Inflammatory macrophage treated with lipopolysaccharide for 4 hours (primary cell): ENCODE data around the gene ZBTB44.
A peak's percentile ranks its signal among the peaks of the same experiment; 100 is the strongest.
"Not testable (repeated sequence)": the region's sequence is repeated elsewhere in the genome, so short reads cannot be mapped to it uniquely, and the experiment has no call there.

Source experiments
- DNase-seq: peaks from one replicate; pipeline ENCODE4 v3.0.0-alpha.2; 2020

Gene ZBTB44

DNA sequence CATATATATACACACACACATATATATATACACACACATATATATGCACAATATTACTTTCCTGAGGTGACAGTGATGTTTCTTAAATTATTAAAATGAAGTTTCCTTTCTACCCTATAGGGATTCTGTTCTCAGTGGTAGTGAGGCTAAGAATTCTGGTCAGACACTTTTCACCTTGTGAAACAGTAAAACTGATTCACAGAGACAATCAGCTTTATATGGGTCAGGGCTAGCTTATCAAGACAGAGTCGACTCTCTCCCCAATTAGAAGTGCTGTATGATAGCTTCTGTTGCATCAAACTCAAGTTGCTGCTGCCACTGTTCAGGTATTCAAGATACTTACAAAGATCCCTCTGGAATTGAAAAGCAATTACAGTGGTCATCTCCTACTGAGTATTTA is 68.4 kb downstream of the ZBTB44 start:
- no peak for DNase-seq

- not testable (repeated sequence) for DNase-seq
These were observed 69.3 kb downstream of the ZBTB44 start for GRCh38 chr11:130245375-130245774.

DNA sequence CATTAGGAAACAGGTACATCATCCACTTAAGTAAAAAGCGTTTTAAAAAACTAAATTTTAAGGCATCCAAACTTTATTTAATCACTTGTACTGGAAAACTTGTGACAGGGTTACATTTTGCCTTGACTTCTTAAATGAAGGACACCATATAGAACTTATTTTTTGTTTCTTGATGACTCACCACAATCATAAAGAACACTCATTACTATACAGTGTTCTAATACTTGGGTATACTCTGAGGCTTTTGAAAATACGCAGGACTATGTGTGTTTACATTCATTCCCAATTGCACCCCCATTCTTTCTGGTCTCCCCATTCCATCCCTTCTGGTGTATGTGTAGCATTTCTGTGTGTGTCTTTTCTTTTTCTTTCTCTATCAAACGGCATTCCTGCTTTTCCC is 69.9 kb downstream of the ZBTB44 start:
- no peak for DNase-seq

DNA sequence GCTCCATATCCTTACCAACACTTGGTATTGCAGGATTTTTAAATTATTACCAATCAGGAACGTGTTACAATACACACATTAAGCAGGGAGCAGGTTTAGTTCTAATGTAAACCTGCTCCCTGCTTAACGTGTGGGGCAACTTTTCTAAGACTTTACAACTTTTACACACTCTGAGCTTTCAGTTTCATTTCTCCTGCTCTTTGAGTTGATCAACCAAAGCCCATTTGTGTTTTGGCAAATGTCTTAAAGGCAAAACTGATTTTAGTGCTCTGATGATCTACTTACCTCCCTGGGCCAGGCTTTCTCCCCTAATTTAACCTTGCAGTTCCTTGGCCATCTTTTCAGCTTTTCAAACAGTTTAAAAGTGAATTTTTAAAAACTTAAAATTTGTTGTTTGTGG is 70.9 kb downstream of the ZBTB44 start:
- DNase-seq = peak; percentile 68

- DNase-seq = no peak
These were observed 73.0 kb downstream of the ZBTB44 start for GRCh38 chr11:130241713-130242112.

- no peak for DNase-seq
These were observed 77.3 kb downstream of the ZBTB44 start for GRCh38 chr11:130237282-130238006.

DNA sequence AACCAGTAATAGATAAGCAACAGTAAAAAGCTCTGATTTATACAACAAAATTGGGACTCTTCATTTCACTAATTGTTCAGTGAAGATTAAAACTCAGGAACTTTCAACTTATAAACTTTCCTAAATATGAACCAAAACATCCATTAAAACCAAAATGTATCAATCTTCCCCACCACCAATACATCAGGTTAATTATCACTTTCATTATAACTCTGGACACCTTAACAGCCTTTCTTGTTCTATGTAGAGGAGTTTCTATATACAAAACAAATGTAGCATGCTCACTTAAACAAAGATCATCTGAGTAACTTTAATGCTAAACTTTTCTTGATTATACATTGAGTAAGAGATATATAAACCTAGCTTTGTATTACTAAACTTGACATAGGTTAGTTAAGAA is 80.4 kb downstream of the ZBTB44 start:
- DNase-seq = no peak

DNA sequence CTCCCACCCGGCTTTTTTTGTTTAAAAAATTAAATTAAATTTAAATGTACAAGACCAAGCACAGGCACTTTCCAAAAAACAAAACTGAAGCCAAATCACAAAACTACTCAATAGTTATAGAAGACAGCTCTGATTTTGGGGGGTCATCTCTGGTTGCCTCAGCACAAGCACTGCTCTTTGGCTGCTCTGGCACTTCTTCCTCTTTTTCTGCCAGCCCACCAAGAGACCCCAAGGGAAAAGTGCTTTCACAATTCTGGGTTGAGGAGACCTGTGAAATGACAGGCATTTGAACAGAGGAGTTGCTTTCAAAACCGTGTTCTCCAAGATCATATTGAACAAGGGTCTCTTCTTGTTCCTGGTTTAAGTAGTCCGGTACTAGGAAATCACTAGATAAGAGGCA is 80.8 kb downstream of the ZBTB44 start:
- not testable (repeated sequence) for DNase-seq

DNA sequence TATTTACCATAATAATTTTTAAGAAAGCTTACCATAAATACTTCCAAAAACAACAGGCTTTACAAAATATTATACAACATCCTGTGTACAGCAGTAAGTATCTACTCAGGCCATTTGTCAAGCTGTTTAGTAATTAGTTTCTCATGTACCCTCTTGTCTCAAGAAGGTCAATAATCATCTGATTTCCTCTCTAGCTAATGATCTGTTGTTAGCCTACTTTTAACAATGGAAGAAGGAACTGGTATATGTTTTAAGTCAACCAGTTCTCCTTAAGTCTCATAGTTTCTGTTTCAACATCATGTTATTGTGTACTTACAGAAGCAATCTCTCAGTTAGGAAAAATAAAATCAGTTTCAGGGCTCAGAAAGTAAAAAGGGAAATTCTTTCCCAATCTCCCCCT is 81.2 kb downstream of the ZBTB44 start:
- not testable (repeated sequence) for DNase-seq

DNA sequence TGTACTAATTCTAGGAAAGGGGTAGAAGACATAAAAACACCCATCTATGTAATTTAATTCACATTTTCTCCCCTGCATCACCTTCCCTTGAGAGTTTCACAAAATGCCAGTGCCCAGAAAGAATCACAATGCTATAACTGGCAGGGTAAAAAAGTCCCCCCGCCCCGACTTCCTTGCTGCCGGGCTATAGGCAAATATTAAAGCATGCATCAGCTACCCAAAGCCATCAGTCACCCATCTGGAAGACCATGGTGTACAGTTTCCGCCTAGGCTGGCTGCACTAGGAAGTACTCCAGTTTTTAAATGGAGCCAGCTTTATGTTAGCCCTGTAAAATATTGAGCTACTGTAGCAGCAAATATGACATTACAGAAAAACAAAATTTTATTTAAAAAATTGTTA is 87.3 kb downstream of the ZBTB44 start:
- no peak for DNase-seq

GRCh38 chr11:130223291-130223971 is 91.3 kb downstream of the ZBTB44 start:
- no peak for DNase-seq

DNA sequence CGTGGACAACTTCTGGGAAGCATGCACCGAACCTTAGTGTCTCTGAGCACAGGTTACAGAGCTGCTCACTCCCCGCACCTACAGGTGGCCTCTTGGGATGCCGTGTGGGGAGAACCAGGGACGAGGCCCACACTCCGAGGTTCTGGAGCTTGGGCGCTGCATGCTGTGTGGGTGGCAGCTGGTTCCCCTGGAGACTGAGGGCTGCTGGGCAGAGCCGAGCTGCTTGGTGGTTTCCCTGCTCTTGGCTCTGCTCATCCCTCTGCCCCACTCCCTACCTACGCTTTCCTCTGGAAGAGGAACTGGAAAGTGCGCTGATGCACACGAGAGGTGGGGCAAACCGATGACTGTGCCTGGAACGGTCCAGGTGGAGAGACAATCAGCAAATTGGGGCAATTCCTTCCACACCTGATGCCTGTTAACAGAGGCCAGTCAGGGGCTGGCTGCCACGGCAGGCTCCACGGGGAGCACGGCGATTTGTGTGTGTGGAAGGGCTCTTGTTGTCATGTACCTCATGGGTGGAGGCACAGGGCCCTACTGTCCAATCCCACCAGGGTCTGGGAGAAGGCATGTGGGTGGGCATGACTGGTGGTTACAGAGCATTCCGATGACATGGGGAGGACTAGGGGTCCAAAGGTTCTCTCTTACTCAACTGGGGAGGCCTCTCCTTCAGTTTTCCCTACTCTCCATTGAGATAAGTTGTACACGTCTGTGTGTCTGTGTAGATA is 94.2 kb downstream of the ZBTB44 start:
- DNase-seq = peak; percentile 6

DNA sequence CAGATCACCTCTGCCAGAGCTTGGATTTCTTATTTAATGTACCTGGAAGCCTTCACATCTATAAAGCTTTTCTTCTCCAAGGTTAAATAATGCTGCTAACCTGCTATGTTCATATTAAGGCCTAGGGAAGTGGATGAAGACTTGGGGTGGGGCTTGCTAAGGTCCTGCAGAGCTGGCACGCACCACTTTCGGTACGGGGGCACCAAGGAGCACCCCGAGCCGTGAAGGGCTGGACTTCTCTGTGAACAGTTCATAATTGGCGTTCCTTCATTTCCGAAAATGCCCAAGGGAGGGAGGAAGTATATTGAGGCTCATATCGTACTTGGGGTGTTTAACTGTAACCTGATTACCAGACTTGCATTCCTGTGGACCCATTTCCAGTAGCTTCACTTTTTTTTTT is 95.6 kb downstream of the ZBTB44 start:
- DNase-seq = no peak

DNA sequence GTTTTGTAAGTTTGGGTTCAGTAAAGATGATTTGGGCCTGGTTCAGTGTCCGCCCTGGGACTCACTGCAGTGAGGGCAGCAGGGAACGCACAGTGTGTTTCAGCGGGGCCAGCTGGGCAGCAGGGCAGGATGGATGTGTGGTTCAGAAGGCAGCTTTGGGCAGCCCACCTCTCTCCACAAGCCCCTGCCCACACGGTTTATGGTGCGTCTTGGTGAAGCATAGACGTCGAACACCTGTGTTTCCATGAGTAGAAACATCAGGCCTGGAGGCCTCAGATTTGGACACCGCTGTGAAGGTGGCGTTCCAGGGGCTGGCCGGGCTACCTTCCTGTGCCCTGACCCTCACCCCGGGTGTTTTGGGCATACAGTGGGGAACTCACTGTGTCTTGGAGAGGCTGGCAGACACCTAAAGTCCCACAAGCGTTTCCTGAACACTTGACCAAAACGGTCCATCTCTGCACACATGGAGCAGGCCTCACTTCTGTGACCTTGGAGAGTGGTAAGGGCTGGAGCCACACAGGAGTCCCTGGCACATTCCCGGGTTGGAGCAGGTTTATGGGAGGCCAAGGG is 96.1 kb downstream of the ZBTB44 start:
- DNase-seq = no peak

DNA sequence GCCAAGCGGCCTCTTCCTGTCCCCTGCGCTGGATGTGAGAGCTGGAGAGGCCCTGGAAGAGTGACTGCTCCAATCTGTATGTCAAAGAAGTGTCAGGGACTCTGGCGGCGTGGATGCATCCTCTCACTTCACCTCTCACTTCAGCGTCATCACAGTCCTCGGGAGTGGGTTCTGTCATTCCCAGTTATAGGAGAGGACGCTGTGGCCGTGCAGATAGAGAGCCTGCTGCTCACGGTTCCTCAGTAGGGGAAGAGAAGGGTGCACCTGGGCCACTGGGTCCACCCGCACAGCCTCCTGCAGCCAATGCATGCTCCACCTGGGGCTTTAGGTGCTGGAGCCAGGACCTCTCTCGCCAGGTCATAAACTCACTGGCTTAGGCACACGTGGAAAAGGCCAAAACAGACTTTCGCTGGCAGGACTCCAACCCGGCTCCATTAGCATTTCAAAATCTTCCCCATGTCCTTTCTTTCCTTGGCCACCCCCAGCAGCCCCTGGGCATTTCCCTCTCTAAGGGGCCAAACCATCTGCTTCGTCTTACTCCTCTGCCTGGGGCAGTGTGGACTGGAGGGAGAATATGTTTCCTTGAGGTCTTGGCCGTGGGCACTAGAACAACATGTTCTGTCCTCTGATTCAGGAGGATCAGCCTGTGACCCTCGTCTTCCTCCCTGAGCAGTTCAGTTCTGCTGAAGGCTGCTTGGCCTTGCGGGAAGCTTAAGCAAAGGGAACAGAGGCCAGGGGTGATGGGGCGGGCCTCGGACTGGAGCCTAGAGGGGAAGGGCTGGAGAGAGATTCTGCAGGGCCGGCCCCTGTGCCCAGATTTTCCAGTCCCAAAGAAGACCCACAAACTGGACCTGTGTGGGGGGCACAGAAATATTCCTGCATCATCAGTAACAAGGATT is 97.3 kb downstream of the ZBTB44 start:
- no peak for DNase-seq

DNA sequence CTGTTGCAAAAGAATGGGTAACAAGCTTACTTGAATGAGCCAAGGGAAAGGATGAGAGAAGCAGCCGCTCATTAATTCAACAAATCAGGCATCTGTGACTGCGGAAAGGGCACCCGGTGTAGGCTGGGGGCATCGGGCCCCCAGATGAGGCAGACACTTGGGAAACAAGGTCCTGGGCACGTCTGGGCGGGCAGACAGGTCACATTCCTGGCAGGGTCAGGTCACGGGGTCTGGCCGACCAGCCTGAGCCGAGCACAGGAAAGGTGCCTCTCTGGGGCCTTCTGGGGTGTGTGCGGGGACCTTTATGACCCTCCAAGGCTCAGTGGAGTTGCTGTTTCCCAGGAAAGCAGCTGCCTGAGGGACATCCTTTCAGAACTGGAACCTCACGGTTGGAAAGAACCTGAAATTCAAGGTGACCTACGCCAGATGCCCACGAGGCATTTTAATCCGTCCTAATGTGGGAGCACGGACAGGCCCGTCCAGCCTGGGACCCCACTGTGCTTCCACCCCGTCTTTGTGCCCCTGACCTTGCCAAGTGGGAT is 98.1 kb downstream of the ZBTB44 start:
- no peak for DNase-seq

DNA sequence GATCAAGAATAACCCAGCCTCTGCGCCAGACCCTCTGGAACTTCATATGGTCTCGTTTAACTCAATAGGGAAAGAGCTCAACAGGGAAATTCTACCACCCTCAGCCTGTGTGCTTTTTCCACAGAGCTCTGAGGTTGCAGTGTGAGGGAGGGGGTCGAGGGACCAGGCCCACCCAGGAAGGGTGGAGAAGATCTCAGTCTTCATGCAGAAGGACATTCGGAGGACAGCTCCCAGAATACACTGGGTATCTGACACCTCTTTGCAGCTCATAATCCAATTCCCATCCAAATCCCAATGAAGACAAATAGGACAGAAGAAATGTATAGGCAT is 98.5 kb downstream of the ZBTB44 start:
- DNase-seq = no peak

- DNase-seq = no peak
These were observed 99.0 kb downstream of the ZBTB44 start for GRCh38 chr11:130215531-130216220.

DNA sequence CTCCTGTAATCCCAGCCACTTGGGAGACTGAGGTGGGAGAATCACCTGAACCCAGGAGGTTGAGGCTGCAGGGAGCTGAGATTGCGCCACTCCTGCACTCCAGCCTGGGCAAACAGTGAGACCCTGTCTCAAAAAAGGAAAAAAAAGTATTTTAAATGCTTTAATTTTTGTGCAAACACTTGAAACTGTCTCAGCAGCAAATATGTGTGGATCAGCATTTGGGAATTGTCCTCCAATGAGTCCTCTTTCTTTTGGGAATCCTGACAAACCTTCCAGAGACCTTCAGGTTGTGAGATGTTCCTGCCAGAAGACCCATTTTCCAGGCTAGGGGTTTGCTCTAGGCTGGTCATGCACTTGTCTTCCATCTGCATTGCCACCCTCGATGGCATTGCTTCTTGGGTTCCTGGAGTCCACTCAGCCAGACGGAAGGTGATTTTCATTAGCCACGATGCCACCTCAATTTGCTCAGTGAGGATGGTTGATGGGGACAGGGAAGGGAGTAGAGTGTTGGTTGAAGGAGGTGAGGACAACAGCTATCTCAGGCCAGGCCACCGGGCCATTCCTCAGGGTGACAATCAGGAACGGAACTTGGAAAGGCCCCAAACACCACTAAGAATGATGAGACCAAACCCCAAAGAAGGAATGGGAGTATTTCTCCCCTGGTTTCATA is 99.7 kb downstream of the ZBTB44 start:
- DNase-seq = no peak

DNA sequence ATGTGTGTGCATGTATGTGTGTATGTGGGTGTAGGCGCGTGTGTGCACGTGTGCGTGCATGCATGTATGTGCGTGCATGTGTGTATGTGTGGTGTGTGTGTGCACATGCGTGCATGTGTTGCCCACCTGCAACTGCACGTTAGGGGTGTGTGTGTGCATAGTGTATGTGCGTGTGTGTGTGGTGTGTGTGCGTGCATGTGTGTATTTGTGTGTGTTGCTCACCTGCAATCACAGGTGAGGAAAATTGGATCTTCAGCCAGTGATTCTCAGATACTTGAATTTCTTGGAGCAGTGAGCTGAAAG is 100.8 kb downstream of the ZBTB44 start:
- DNase-seq = no peak
